Lung microvascular endothelial cell (primary cell): ENCODE measurements around the gene DUOX2. TPM values are rescaled to one million over a fixed set of nuclear protein-coding genes. Genes with fewer than 3 reads are reported as not detected.
"Not testable (repeated sequence)": the region's sequence is repeated elsewhere in the genome, so short reads cannot be mapped to it uniquely, and the experiment has no call there.

Source experiments
- DNase-seq, 2 donors: peaks; one replicate each; pipeline versions ENCODE4 v3.0.0 to v3.0.0-alpha.2; 2010; ENCODE audit warnings: low read depth in 2 of 2
- total RNA-seq: library from RNA; depleted of rRNA; stranded (reverse); fragments of >200 nt; gene quantifications from 2 replicates; pipeline ENCODE4 v1.2.1, GENCODE V29; 2014

The DUOX2 gene
- total RNA-seq, 1 donor from 2014 or later, result not detected

DNA sequence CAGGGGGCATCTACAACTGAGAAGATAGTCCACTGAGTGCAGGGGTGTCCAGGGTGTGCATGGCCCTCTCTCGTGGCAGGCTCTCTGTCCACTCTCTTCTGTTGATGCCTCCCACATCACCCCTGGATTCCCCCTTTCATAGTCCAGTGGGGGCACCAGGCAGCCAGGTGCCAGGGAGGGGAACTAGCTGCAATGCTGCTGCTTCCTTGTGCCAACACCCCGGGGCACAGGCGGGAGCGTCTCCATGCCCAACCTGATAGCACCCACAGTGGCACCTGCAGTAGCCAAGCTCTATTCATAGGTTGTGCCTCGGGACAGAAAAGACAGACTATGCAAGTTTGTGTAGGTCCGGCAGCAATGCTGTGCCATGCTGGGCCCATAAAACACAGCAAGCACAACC, 11.7 kb downstream of the DUOX2 start:
- DNase-seq, result no peak

DNA sequence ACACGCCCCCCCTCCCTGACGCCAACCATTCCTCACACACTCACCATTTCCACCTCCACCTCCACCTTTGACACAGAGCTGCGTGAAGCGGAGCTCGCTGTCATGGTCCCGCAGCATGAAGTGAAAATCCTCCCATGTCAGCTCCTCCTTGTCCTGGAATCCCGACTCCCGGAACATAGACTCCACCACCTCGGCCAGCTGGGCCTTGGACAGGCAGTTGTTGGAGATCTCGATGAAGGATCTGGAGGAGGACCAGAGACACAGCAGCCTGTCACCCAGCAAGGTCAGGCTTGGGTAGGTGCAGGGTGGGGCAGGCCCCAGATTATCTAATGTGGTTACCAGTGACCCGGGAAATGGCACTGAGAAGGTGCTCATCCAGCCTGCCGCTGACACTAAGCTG, 12.2 kb downstream of the DUOX2 start:
- no peak for DNase-seq

DNA sequence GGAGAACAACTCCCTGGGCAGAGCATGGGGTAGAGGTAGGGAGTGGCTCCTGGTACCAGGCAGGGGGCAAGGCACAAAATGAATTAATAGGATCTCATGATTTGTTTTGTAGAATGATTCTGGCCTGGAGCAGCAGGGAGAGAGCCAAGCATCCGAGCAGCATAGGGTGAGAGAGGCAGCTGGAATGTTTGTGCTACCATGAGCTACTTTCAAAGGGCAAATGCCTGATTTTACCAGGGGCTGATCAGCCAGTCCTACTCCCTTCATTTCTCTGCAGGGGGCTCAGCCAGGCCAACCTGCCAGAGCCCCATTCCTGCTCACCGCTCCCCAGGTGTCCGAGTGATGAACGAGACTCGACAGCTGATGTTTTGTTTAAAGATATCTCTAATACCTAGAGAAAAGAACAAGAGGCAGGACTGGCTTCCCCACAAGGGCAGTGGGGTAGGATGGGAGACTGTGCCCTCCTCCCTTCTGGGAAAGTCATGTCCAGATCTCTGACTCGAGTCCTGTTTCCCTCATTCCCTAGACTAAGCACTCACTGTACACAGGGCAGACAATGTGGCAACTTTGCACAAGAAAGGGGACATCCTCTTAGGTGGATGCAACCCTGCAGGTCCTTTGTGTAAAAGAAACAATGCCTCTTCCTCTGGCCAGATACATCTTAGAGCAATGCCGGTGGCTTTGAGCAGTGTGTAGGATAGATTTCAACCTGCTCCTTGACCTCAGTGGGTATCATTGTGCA, 12.9 kb downstream of the DUOX2 start:
- DNase-seq, result no peak

- DNase-seq, result no peak
These were observed 14.3 kb downstream of the DUOX2 start for GRCh38 chr15:45099549-45100165.

DNA sequence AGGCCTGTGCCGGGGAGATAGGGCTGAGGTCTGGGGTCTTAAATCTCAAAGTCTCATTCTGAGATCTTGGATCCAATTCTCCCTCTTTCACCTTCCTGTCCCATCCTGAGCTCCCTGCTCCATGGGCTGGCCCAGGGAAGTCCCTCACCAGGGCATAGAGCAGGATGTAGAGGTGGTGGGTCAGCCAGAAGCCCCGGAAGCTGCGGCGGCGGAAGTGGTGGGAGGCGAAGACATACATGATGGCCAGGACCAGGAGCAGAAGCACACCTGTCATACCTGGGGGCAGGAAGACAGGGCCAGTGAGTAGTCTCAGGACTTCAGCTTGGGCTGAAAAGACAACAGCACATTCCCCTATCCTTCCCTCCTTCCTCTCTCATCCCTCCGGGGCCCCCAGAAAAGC, 16.5 kb downstream of the DUOX2 start:
- DNase-seq, result no peak

DNA sequence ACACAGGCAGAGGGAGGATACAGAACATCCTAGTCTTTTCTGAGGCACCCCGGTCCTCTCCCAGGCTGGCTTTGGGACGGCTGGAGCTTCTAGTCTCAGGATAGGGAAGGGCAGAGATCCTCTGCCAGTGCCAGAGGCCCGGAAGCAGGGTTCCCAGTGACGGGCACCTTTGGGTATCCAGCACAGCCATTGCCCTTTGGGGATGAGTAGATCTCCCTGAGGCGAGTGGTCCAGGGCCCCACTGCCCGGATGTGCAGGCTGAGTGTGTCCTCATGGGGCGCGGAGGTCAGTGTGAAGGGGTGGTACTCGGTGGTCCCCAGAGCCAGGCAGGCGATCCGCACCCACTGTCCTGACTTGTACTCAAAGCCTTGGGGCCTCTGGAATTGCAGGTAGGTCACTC, 18.3 kb downstream of the DUOX2 start:
- no peak for DNase-seq

GRCh38 chr15:45094358-45094730, 19.6 kb downstream of the DUOX2 start:
- DNase-seq, result no peak

DNA sequence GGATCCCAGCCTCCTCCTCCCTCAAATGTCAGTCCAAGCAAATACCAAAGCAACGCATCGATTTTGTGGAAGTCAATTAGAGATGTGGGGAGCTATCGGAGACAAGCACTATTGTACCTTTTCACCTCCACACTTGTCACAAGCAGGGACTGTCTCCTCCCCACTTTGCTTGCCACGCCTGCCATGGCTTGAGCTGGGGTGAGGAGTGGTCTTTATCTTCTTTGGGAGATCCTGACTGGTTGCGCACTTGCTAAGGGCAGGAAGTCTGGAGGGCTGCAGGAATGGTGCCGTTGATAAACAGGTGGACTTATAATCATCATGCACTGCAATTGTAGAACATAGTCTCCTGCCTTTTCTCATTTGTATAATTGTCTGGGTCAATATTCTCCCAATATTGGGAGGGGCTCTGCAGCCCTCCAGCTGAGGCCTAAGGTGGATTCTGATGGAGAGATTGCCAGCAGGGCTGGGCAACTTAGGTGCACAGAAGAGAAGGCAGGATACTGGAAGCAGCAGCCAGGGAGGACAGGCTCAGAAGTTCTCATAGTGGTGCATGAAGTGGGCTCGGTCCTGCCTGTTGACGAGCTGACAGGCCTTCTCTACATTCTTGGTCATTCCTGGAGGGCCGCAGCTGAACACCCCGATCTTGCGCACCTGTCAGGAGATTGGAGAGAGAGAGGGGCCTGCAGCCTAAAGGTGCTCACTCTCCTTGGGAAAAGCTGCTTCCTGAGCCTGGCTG, 20.2 kb downstream of the DUOX2 start:
- no peak for DNase-seq

- DNase-seq, result no peak
These were observed 21.0 kb downstream of the DUOX2 start for GRCh38 chr15:45093013-45093412.

DNA sequence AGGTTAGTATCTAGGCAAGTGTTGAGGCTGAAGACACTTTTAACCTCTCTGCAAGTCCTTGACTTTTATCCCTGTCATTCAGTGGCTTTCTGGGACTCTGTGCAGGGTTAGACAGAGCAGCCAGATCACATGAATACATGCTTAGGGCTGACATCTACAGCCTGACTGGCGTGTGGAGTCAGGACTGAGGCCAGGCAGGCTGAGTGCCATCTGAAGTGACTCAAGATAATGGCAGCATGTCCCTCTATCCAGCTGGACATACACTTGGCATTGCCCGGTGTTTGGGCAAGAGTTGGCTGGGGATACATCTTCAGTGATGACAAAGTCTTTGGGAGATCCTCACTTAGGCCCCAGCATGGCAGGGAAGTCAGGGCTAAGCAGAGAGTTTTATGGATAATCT, 22.4 kb downstream of the DUOX2 start:
- DNase-seq, result no peak

DNA sequence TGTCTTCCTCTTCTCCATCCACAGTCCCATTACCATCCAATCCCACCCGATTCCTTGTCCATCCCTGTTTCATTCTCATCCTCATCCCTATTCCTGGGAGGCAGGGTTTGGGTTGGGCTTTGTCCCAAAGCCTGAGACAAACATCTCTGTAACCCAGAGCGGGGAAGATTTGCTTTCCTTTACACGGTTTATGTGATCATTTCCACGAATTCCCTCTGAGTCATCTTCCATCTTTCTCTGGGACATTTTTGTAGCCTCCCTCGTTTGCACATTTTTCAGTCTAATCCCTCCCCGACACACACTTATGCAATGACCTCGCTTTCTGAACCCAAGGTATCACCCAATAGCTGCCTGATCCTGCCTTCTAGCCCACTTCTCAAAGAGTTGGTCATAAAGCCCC, 22.8 kb downstream of the DUOX2 start:
- DNase-seq, result no peak

- DNase-seq, result no peak
These were observed 24.1 kb downstream of the DUOX2 start for GRCh38 chr15:45089712-45090373.

DNA sequence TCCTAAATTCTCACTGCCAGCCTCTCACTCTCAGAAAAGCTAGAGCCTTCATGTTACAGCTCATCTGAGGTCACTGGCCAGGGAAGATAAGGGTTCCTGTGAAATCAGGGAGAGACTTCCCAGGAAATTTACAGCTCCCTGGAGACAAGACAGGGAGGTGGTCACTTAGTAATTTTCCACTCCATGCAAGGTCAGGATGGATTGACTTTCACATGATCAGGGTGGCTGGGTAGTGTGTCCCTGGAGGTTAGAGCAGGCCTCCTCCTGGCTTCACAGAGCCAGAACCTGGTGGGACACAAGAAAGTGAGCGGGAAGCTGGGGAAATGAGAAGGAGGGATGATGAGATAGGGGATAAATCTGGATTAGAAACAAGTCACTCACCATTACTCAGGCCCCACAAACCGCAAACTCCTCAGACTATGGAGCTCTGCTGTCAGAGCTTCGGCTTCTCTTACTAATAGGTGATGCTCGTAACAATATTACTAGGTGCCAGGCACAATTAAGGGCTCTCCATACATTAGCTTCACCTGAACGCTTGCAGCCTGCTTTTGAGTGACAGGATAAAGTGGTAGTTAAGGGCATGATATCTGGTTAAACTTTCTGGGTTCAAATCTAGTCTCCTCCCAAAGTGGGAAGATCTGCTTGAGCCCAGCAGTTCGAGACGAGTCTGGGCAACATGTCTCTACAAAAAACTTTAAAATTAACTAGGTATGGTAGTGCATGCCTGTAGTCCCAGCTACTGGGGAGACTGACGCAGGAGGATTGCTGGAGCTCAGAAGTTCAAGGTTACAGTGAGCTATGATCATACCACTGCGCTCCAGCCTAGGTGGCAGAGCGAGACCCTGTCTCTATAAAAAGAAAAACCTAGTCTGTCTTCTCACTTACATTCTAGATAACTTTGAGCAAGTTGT, 24.9 kb downstream of the DUOX2 start:
- DNase-seq, result no peak

GRCh38 chr15:45087513-45087912, 26.5 kb downstream of the DUOX2 start:
- no peak for DNase-seq

- DNase-seq, result no peak
These were observed 29.8 kb downstream of the DUOX2 start for GRCh38 chr15:45084163-45084562.

- no peak for DNase-seq
These were observed 30.7 kb downstream of the DUOX2 start for GRCh38 chr15:45083223-45083622.

- DNase-seq, result not testable (repeated sequence)
These were observed 31.6 kb downstream of the DUOX2 start for GRCh38 chr15:45082412-45082811.

DNA sequence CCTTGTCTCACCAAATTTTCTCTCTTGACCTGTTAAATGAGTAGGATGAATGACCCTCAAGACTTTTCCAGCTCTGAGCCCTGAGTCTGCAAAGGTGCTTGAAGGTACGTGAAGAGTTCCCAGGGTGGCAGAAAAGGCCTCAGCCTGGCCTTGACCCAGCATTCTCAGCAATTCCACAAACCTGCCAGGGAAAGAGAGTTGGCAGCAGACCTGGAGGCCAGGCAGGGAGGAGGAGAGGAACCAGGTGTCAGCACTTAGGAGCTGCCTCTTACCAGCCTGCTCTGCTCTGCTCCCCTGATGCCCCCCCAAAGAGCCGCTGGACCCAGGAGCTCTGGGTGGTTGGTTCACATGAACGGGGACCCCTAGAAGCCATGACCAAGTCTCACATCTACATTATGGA, 33.4 kb downstream of the DUOX2 start:
- DNase-seq, result not testable (repeated sequence)

GRCh38 chr15:45079628-45080246, 34.2 kb downstream of the DUOX2 start:
- DNase-seq, result not testable (repeated sequence)

DNA sequence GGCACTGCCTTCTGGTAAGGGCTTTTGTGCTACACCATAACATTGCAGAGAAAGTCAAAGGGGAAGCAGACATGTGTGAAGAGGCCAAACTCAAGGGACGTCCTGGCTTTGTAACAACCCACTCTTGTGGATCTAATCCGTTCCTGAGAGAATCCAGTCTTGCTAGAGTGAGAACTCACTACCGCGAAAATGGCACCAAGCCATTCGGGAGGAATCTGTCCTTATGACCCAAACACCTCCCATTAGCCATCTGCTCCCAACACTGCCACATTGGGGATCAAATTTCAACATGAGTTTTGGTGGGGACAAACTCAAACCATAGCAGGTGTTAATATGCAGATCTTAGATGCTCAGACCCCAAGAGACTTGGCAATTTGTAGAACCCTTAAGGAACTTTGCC, 34.8 kb downstream of the DUOX2 start:
- not testable (repeated sequence) for DNase-seq

- DNase-seq, result peak in 1 of 2 donors; percentile 60
These were observed 36.6 kb downstream of the DUOX2 start for GRCh38 chr15:45077391-45077790.
